ENCODE data around the gene CHRM1. TPM values are rescaled to one million over a fixed set of nuclear protein-coding genes. Genes with fewer than 3 reads are reported as not detected.

Gene CHRM1
- total and polyA plus RNA-seq, 2 of the 13 experiments (the other 11 are each of a cell fraction or from before 2014, with no cell fraction given), result not detected

- Histone ChIP-seq H3K4me1 (ENCODE audit: insufficient read depth, low read length) (peaks cover 29% of the 10 kb centered on the region), H3K4me2 (ENCODE audit: low read depth, low read length) (no peak overlapping the region), H3K9ac (ENCODE audit: insufficient read depth, low read depth, low read length) (no peak overlapping the region), H3K27ac (ENCODE audit: extremely low read length, insufficient read depth, low read length) (no peak overlapping the region), H4K20me1 (ENCODE audit: insufficient read depth, low read length) (no peaks in the 10 kb centered on the region), H3K79me2 (ENCODE audit: insufficient read depth, low read length) (peaks cover 52% of the 10 kb centered on the region), H3K4me3 (replicated peaks in 1 of 3; ENCODE audit: insufficient read depth in 1 of 3, low read depth in 2 of 3, low read length in 3 of 3) (no peak overlapping the region), H3K27me3 (ENCODE audit: control insufficient read depth in 1 of 2, insufficient read depth in 2 of 2, low read length in 2 of 2) (no peaks in the 10 kb centered on the region), H3K36me3 (replicated peaks in 1 of 2; ENCODE audit: control insufficient read depth in 1 of 2, insufficient read depth in 2 of 2, low read length in 2 of 2) (peaks cover 4 to 10% of the 10 kb centered on the region in 2 experiments; a peak in 3 of 5 replicates), H2AFZ (ENCODE audit: low read length) (no peak overlapping the region), H3K9me3 (ENCODE audit: low read length) (no peaks in the 10 kb centered on the region)
- no peak for FAIRE-seq
- no TSS peak for BruUV-seq (replicated peaks)
- ChIA-PET CTCF (ENCODE audit: low intra/inter-chr PET ratio, low total read pairs) (no interaction called here), POLR2A (interaction anchor here (0.6 to 3.2 kb wide), 4 partner anchors 10 to 127 kb away, joined by 3 to 15 read pairs (median 4); partner anchors contain the start of gene SLC3A2)
- ATAC-seq, result no peak
- intact Hi-C loops (cut with micrococcal nuclease; ENCODE audit: unreplicated experiment) (no loop called here), in situ Hi-C loops (cut with HindIII; ENCODE audit: extremely low pct_ligation_motif_present, low pct_unique_long_range_greater_than_20kb) (no loop called here)
- TF ChIP-seq ARNT (IDR thresholded peaks at IDR 0.05) (no peak), SIX4 (CRISPR knock-in tag; IDR thresholded peaks at IDR 0.05) (no peak), GTF2F1 (IDR thresholded peaks at IDR 0.05; ENCODE audit: low read length) (no peak), ZNF501 (CRISPR knock-in tag; IDR thresholded peaks at IDR 0.05) (no peak)
- WGBS (ENCODE audit: low lambda C conversion rate), result 94% methylated on average over 6 of the region's 6 CpGs
- no peak for DNase-seq (ENCODE audit: low spot score)
Observed at GRCh38 chr11:62865635-62866034, 55.5 kb downstream of the CHRM1 start.

GRCh38 chr11:62863687-62864335 is 57.4 kb downstream of the CHRM1 start:
- intact Hi-C loops (cut with micrococcal nuclease; ENCODE audit: unreplicated experiment), result loop anchor here (5.0 kb wide), 1 partner anchor 132 kb away; no protein-coding TSS in a partner anchor
- H3K4me2 ChIP-seq (ENCODE audit: low read depth, low read length), result no peak overlapping the region
- H3K27ac ChIP-seq (ENCODE audit: extremely low read length, insufficient read depth, low read length), result no peak overlapping the region
- H3K9ac ChIP-seq (ENCODE audit: insufficient read depth, low read depth, low read length), result no peak overlapping the region
- BruUV-seq (replicated peaks), result no TSS peak
- DNase-seq (ENCODE audit: low spot score) (no peak), FAIRE-seq (no peak), ATAC-seq (no peak)
- H3K27me3 ChIP-seq (ENCODE audit: control insufficient read depth in 1 of 2, insufficient read depth in 2 of 2, low read length in 2 of 2), result no peaks in the 10 kb centered on the region
- no peaks in the 10 kb centered on the region for H4K20me1 ChIP-seq (ENCODE audit: insufficient read depth, low read length)
- no peak overlapping the region for H3K4me3 ChIP-seq (replicated peaks in 1 of 3; ENCODE audit: insufficient read depth in 1 of 3, low read depth in 2 of 3, low read length in 3 of 3)
- 95% methylated on average over 4 of the region's 4 CpGs for WGBS (ENCODE audit: low lambda C conversion rate)
- in situ Hi-C loops (cut with HindIII; ENCODE audit: extremely low pct_ligation_motif_present, low pct_unique_long_range_greater_than_20kb), result no loop called here
- H3K36me3 ChIP-seq (replicated peaks in 1 of 2; ENCODE audit: control insufficient read depth in 1 of 2, insufficient read depth in 2 of 2, low read length in 2 of 2), result peaks cover 4 to 10% of the 10 kb centered on the region in 2 experiments; a peak in 3 of 5 replicates
- TF ChIP-seq ARHGAP35 (CRISPR knock-in tag; IDR thresholded peaks at IDR 0.05; ENCODE audit: borderline replicate concordance) (no peak), SRSF4 (IDR thresholded peaks at IDR 0.05; ENCODE audit: low read depth, low read length, poor library complexity, severe bottlenecking) (no peak), ZNF790 (CRISPR knock-in tag; IDR thresholded peaks at IDR 0.05; ENCODE audit: borderline replicate concordance) (no peak), ATF5 (CRISPR knock-in tag; IDR thresholded peaks at IDR 0.05; ENCODE audit: low read depth) (no peak), ZNF597 (CRISPR knock-in tag; IDR thresholded peaks at IDR 0.05) (no peak), ZNF570 (CRISPR knock-in tag; IDR thresholded peaks at IDR 0.05; ENCODE audit: borderline replicate concordance) (no peak), KLF16 (CRISPR knock-in tag; IDR thresholded peaks at IDR 0.05) (no peak)
- no peaks in the 10 kb centered on the region for H3K9me3 ChIP-seq (ENCODE audit: low read length)
- CTCF ChIA-PET (ENCODE audit: low intra/inter-chr PET ratio, low total read pairs), result interaction anchor here (0.7 kb wide), 1 partner anchor 128 kb away, joined by 4 read pairs; no protein-coding TSS in a partner anchor
- H3K79me2 ChIP-seq (ENCODE audit: insufficient read depth, low read length), result peaks cover 51% of the 10 kb centered on the region
- no peak overlapping the region for H2AFZ ChIP-seq (ENCODE audit: low read length)
- POLR2A ChIA-PET, result interaction anchor here (1.5 to 3.2 kb wide), 2 partner anchors 23 to 77 kb away, joined by 5 to 15 read pairs; partner anchors contain the start of gene TMEM179B
- peaks cover 47% of the 10 kb centered on the region for H3K4me1 ChIP-seq (ENCODE audit: insufficient read depth, low read length)

Data from HepG2 (cell line).